CD4-positive, alpha-beta T cell treated with Interleukin-21 for 1 hour (primary cell): Measurements from ENCODE around the gene KRTAP9-4.
"Not testable (repeated sequence)": the region's sequence is repeated elsewhere in the genome, so short reads cannot be mapped to it uniquely, and the experiment has no call there.

Experiments used
- DNase-seq: peaks from one replicate; pipeline ENCODE4 v3.0.0-alpha.2; 2020

KRTAP9-4 gene

DNA sequence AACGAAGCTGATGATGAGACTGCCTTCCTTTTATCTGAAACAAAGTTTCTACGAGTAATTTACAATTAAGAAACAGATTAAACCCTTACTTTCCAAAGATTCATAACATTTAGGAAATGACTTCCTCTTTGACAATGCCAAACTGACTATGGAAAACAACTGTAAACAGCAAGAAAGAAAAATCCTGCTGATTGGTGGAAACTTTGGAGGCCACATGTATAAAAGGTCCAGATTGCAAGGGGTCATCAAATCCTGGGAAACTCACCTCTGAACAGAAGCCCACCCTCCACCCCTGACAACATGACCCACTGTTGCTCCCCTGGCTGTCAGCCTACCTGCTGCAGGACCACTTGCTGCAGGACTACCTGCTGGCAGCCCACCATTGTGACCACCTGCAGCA, 15.6 kb downstream of the KRTAP9-4 start, which contains the start of gene KRTAP9-6:
Gene KRTAP9-6 (plus strand): TSS at position 301 of the 400 bp plus-strand sequence. CDS start 0 bp downstream, at position 301.
- DNase-seq, result no peak

DNA sequence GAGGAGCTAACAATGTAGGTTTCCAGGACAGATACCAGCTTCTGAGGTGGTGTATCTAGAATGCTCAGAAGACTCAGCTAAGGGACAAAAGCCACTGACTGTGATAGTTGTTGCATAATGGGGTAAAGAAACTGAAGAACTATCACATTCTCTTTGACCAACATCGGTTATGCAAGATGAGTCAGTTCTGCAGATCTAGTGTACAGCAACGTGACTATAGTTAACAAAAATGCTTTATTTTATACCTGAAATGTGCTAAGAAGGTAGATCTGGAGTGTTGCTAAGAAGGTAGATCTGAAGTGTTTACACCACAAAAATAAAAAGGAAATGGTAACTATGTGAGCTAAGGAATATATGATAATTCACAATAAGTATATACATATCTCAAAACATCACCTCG, 18.2 kb downstream of the KRTAP9-4 start:
- DNase-seq, result no peak

- DNase-seq, result not testable (repeated sequence)
Observed at GRCh38 chr17:41271323-41271722, 21.8 kb downstream of the KRTAP9-4 start.

- DNase-seq, result no peak
Observed at GRCh38 chr17:41271858-41272257, 22.4 kb downstream of the KRTAP9-4 start.

DNA sequence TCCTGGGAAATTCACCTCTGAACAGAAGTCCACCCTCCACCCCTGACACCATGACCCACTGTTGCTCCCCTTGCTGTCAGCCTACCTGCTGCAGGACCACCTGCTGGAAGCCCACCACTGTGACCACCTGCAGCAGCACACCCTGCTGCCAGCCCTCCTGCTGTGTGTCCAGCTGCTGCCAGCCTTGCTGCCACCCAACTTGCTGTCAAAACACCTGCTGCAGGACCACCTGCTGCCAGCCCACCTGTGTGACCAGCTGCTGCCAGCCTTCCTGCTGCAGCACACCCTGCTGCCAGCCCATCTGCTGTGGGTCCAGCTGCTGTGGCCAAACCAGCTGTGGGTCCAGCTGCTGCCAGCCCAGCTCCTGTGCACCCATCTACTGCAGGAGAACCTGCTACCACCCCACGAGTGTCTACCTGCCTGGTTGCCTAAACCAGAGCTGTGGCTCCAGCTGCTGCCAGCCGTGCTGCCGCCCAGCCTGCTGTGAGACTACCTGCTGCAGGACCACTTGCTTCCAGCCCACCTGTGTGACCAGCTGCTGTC, 26.2 kb downstream of the KRTAP9-4 start, which contains the start of gene KRTAP9-7:
Gene KRTAP9-7 (plus strand): TSS at position 51 of the 543 bp plus-strand sequence. CDS start 0 bp downstream, at position 51.
- not testable (repeated sequence) for DNase-seq

DNA sequence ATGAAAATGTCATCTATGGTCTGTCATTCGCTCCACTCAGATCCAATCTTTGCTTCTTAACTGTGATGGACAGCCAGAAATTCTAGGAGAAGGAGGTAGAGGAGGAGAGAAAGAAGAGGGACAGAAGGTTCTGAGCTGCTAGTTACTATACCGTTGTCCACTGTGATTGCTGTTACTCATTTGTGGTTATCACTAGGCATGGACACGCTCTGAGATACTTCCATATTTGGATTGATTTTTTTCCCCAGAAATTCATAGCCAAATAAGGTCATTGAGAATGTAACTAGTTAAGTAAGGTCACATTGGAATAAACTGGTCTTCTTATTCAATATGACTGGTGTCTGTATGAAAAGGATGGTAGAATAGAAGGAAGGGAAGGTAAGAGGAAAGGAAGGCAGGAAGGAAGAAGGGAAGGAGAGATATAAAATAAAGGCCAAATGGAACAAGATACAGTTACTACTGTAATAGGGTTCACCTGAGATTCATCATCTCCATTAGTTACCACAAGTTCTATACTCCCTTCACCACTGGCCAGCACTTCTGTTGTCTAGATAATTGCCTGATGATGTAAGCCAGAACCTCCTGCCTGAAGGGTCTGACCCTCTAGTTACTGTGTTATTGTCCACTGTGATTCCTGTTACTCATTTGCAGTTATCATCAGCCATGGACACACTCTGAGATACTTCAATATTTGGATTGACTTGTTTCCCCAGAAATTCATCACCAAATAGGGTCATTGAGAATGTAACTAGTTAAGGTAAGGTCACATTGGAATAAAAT, 28.9 kb downstream of the KRTAP9-4 start:
- DNase-seq, result no peak

DNA sequence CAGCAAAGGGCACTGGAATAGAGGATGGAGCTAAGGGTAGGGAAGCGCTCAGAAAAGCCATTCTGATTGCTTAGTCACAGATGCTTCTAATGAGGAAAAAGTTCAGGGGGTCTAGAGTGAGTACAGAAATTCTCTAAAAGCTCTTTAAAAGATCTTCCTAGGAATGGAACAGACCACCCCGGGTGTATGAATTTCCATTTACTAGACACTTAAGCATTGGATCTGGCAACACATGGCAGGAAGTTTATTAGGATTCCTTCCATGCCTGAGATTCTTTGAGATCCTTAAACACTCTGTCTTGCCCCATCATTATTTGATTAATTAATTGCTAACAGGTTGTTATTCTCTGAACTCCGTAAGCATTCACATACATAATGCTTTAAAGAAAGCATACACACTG, 34.6 kb downstream of the KRTAP9-4 start:
- DNase-seq, result no peak

DNA sequence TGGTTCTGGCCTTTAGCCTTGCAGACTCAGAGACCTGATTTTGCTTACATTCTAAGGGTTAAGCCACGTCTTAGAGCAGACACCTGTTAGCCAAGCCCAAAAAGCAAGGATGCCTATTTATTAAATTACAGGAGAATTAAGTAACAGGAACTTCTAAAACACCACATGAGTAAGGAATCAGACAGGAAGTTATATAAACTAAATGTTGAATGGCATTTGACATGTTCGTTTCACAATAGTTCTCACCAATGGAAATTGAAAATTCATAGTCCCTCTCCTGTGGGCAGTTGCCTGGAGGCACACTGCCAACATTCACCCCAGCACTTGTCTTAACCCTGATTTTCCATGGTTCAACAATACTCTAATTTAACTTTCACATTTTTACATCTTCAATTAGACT, 35.1 kb downstream of the KRTAP9-4 start:
- no peak for DNase-seq

DNA sequence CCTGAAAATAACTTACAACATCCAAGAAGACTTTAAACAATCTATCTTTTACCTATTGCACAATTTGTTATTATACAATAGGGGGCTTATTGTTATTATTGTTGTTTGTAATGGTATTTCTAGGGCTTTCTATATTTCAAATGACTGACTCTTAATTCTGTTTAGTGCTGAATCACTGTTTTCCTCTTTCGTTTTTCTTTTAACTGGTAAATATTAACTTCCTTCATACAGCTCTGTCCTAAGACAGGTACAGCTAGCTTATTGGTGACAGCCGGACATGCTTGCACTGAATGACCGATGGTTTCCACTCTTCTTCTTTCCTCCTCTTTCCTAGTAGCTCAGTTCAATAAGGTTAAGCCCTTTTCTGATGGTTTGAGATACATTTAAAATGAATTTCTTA, 37.6 kb downstream of the KRTAP9-4 start:
- no peak for DNase-seq

DNA sequence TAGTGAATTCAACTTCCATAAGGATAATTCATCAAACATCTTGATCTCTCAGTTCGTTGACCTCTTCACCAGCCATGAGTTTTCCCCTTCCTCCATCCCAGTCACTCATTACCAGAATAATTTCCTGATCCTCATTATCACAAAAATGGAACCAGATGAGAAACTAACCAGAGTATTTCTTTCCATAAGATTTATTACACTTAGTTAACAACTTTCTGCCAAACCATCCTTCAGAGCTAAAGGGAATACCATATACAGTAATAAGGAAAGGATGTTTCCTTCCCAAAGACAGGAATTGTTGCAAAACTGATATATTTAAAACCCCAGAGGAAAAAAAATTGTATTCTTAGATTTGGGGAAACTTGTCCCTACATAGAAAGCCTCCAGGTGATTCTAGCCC, 44.5 kb downstream of the KRTAP9-4 start:
- DNase-seq, result no peak

GRCh38 chr17:41296846-41297245, 47.4 kb downstream of the KRTAP9-4 start:
- DNase-seq, result no peak

DNA sequence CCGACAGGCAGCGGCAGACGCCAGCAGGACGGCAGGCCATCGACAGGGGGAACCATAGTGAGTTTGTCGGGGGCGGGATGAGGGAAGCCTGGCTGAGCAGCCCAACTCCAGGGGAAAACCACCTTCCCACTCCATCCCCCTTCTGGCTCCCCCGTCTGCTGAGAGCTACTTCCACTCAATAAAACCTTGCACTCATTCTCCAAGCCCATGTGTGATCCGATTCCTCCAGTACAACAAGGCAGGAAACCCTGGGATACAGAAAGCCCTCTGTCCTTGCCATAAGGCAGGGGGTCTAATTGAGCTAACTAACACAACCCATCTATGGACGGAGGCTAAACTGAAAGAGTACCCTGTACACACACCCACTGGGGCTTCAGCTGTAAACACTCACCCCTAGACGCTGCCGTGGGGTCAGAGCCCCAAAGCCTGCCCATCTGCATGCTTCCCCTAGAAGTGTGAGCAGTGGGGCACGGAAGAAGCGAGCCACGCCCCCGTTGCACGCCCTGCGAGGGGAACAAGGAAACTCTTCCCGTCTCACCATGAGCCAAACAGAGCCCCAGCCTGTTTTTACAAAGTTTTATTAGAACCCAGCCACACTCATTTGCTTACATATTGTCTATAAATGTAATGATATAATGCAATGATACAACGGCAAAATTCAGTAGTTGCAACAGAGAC, 49.1 kb downstream of the KRTAP9-4 start:
- DNase-seq, result no peak
